LHCN-M2 (cell line): Measurements from ENCODE around the gene PDE2A. TPM values are rescaled to one million over a fixed set of nuclear protein-coding genes. Genes with fewer than 3 reads are reported as not detected.

ENCODE experiments used
- DNase-seq: peaks from one replicate; pipeline ENCODE4 v3.0.0-alpha.2; 2012; ENCODE audit warnings: low read depth
- total RNA-seq: library from RNA; depleted of rRNA; stranded (reverse); fragments of >200 nt; gene quantifications from 2 replicates; pipeline ENCODE4 v1.2.3, GENCODE V29; 2014

The PDE2A gene
- total RNA-seq, 1 experiment from 2014 or later: 0.06 TPM

- DNase-seq: peak; percentile 59
Observed at GRCh38 chr11:72684236-72684912, 10.2 kb upstream of the PDE2A start.

GRCh38 chr11:72683782-72684200 is 9.6 kb upstream of the PDE2A start:
- DNase-seq: no peak

GRCh38 chr11:72682858-72683243 is 8.6 kb upstream of the PDE2A start:
- no peak for DNase-seq

- DNase-seq: no peak
Observed at GRCh38 chr11:72682238-72682857, 8.1 kb upstream of the PDE2A start.

GRCh38 chr11:72681226-72682153 is 7.3 kb upstream of the PDE2A start:
- DNase-seq: no peak

GRCh38 chr11:72680624-72681158 is 6.5 kb upstream of the PDE2A start:
- DNase-seq: no peak

- no peak for DNase-seq
Observed at GRCh38 chr11:72679869-72680268, 5.6 kb upstream of the PDE2A start.

GRCh38 chr11:72678524-72678923 is 4.3 kb upstream of the PDE2A start:
- DNase-seq: no peak

- peak; percentile 12 for DNase-seq
Observed at GRCh38 chr11:72676861-72677341, 2.7 kb upstream of the PDE2A start.

- DNase-seq: no peak
Observed at GRCh38 chr11:72675221-72675620, 999 bp upstream of the PDE2A start.

- DNase-seq: no peak
Observed at GRCh38 chr11:72673284-72673942, 809 bp downstream of the PDE2A start.

- no peak for DNase-seq
Observed at GRCh38 chr11:72672597-72673238, 1.5 kb downstream of the PDE2A start.

- DNase-seq: no peak
Observed at GRCh38 chr11:72671152-72672099, 2.8 kb downstream of the PDE2A start.

- DNase-seq: no peak
Observed at GRCh38 chr11:72670041-72670440, 4.2 kb downstream of the PDE2A start.

GRCh38 chr11:72669527-72669926 is 4.7 kb downstream of the PDE2A start:
- DNase-seq: no peak

GRCh38 chr11:72668629-72669347 is 5.4 kb downstream of the PDE2A start:
- DNase-seq: no peak

GRCh38 chr11:72665911-72666472 is 8.2 kb downstream of the PDE2A start:
- DNase-seq: no peak

GRCh38 chr11:72662036-72662435 is 12.2 kb downstream of the PDE2A start:
- no peak for DNase-seq

- DNase-seq: no peak
Observed at GRCh38 chr11:72661486-72661885, 12.7 kb downstream of the PDE2A start.
